Measurements from ENCODE around the gene AS3MT. TPM values are rescaled to one million over a fixed set of nuclear protein-coding genes. Genes with fewer than 3 reads are reported as not detected.
A peak's percentile ranks its signal among the peaks of the same experiment; 100 is the strongest.
"Not testable (repeated sequence)": the region's sequence is repeated elsewhere in the genome, so short reads cannot be mapped to it uniquely, and the experiment has no call there.

AS3MT gene, protein sequence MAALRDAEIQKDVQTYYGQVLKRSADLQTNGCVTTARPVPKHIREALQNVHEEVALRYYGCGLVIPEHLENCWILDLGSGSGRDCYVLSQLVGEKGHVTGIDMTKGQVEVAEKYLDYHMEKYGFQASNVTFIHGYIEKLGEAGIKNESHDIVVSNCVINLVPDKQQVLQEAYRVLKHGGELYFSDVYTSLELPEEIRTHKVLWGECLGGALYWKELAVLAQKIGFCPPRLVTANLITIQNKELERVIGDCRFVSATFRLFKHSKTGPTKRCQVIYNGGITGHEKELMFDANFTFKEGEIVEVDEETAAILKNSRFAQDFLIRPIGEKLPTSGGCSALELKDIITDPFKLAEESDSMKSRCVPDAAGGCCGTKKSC
- 20.2 and 26.9 TPM in 2 replicates for total RNA-seq
- long read RNA-seq, partial matches to known transcripts = 1 of 19 reads
- long read RNA-seq, other reads (novel, unspliced or antisense) = 14 of 19 reads

DNA sequence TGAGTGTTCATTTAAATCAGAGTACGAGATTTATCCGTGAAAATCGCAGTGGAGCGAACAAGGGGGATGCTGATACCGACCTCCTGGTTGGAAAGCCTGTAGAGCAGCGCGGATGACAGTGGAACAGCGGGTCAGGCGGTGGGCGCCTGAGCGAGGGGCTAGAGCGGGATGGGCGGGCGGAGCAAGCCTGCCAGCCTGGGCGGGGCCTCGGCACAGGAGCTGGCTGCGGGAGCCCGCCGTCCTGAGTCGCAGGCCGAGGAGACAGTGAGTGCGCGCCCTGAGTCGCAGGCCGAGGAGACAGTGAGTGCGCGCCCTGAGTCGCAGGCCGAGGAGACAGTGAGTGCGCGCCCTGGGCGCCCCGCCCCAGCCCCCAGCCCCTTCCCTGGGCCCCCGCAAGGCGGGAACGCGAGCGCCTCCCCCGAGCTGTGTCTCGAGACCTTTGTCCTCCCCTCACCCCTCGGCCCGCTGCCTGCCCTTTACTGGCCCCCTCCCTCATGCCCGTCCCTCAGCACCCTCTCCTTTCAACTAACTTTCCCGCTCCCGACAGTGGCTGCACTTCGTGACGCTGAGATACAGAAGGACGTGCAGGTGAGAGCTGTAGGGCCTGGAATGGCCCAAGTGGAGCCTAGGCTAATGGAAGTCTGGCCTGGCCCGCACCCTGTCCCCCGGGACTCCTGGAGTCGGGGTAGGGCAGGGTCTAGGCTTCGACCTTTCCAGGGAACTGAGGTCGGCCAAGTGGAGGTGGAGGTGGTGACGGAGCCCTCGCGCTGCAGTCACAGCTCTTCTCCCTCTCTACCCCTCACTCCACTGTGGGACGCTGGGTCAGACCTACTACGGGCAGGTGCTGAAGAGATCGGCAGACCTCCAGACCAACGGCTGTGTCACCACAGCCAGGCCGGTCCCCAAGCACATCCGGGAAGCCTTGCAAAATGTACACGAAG lies at the start of gene AS3MT:
TSS of gene AS3MT (plus strand) at position 213 of the 941 bp plus-strand sequence. CDS start at position 336, 123 bp downstream.
- Mint-ChIP-seq H3K27ac (peak within 1 kb of the TSS; percentile 98), H3K4me1 (ENCODE audit: low read depth) (peaks cover 33% of the 10 kb centered on the region)
- TF ChIP-seq, protein P1, sequence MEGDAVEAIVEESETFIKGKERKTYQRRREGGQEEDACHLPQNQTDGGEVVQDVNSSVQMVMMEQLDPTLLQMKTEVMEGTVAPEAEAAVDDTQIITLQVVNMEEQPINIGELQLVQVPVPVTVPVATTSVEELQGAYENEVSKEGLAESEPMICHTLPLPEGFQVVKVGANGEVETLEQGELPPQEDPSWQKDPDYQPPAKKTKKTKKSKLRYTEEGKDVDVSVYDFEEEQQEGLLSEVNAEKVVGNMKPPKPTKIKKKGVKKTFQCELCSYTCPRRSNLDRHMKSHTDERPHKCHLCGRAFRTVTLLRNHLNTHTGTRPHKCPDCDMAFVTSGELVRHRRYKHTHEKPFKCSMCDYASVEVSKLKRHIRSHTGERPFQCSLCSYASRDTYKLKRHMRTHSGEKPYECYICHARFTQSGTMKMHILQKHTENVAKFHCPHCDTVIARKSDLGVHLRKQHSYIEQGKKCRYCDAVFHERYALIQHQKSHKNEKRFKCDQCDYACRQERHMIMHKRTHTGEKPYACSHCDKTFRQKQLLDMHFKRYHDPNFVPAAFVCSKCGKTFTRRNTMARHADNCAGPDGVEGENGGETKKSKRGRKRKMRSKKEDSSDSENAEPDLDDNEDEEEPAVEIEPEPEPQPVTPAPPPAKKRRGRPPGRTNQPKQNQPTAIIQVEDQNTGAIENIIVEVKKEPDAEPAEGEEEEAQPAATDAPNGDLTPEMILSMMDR (IDR thresholded peaks at IDR 0.05; ENCODE audit: unreplicated experiment) = no peak

GRCh38 chr10:102820008-102820407 lies 49.3 kb upstream of the AS3MT start:
- not testable (repeated sequence) for DNase-seq (ENCODE audit: low spot score, unreplicated experiment); H3K27ac Mint-ChIP-seq; H3K27me3 Mint-ChIP-seq; H3K9me3 Mint-ChIP-seq (ENCODE audit: low read depth); H3K36me3 Mint-ChIP-seq (ENCODE audit: insufficient read depth); H3K4me1 Mint-ChIP-seq (ENCODE audit: low read depth); H3K4me3 Mint-ChIP-seq (ENCODE audit: low read depth)

More for the DNA sequence above, at the start of gene AS3MT:
- DNase-seq (ENCODE audit: low spot score, unreplicated experiment) = peak; percentile 54
- peaks cover 9% of the 10 kb centered on the region for H3K36me3 Mint-ChIP-seq (ENCODE audit: insufficient read depth)
- H3K9me3 Mint-ChIP-seq (ENCODE audit: low read depth) = no peaks in the 10 kb centered on the region
- H3K27me3 Mint-ChIP-seq = peaks cover 2% of the 10 kb centered on the region
- peak within 1 kb of the TSS; percentile 87 for H3K4me3 Mint-ChIP-seq (ENCODE audit: low read depth)

DNA sequence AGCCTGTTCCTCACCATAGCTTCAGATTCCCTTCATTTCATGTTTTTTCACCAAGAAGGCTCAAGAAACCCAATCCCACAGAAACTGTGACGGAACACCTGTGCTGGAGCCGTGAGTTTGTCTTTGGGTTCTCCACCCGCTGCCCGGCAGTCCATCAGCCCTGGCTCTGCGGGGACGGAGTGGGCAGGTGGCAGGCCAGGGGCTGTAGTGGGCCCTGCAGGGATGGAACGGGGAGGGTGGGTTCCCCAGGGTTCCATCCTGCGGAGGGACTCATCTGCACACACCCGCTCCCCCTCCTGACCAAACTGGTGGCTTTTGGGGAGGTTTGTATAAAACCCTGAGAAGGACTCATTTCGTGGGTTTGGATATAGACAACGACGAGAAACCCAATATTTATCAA lies 47.0 kb upstream of the AS3MT start:
- TF ChIP-seq, protein P1 (IDR thresholded peaks at IDR 0.05; ENCODE audit: unreplicated experiment) = no peak
- Mint-ChIP-seq H3K27ac (no peak overlapping the region), H3K36me3 (ENCODE audit: insufficient read depth) (no peaks in the 10 kb centered on the region), H3K27me3 (no peaks in the 10 kb centered on the region), H3K4me1 (ENCODE audit: low read depth) (no peaks in the 10 kb centered on the region), H3K4me3 (ENCODE audit: low read depth) (no peak overlapping the region), H3K9me3 (ENCODE audit: low read depth) (peaks cover 5% of the 10 kb centered on the region)
- no peak for DNase-seq (ENCODE audit: low spot score, unreplicated experiment)

GRCh38 chr10:102824664-102825063 lies 44.6 kb upstream of the AS3MT start:
- Mint-ChIP-seq H3K4me1 (ENCODE audit: low read depth) (no peaks in the 10 kb centered on the region), H3K4me3 (ENCODE audit: low read depth) (no peak overlapping the region), H3K9me3 (ENCODE audit: low read depth) (peaks cover 5% of the 10 kb centered on the region), H3K27ac (no peak overlapping the region), H3K27me3 (no peaks in the 10 kb centered on the region), H3K36me3 (ENCODE audit: insufficient read depth) (no peaks in the 10 kb centered on the region)
- TF ChIP-seq, protein P1 (IDR thresholded peaks at IDR 0.05; ENCODE audit: unreplicated experiment) = no peak
- DNase-seq (ENCODE audit: low spot score, unreplicated experiment) = no peak

DNA sequence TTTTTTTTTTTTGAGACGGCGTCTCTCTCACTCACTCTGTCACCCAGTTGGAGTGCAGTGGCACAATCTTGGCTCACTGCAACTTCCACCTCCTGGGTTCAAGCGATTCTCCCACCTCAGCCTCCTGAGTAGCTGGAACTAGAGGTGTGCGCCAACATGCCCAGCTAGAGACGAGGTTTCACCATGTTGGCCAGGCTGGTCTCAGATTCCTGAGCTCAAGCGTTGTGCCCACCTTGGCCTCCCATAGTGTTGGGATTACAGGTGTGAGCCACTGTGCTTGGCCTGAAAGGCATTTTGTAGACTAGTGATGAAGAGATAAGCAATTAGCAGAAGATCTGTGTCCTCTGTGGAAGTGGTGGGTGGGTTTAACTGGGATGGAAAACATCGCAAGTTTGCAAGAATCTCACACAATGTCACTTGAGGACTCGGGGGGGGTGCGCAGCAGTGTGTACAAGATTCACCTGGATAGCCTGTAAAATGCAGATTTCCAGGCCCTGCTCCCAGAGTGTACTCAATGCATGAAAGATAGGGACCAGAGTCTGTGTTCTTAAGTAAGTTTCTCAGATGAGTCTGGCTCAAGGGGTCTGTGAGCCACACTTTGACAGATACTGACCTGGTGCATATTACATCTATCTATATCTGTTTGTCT lies 43.0 kb upstream of the AS3MT start:
- DNase-seq (ENCODE audit: low spot score, unreplicated experiment) = no peak
- TF ChIP-seq, protein P1 (IDR thresholded peaks at IDR 0.05; ENCODE audit: unreplicated experiment) = no peak
- Mint-ChIP-seq H3K9me3 (ENCODE audit: low read depth) (peaks cover 5% of the 10 kb centered on the region), H3K27me3 (peaks cover 7% of the 10 kb centered on the region), H3K4me3 (ENCODE audit: low read depth) (no peak overlapping the region), H3K36me3 (ENCODE audit: insufficient read depth) (no peaks in the 10 kb centered on the region), H3K4me1 (ENCODE audit: low read depth) (no peaks in the 10 kb centered on the region), H3K27ac (no peak overlapping the region)

Data from progenitor cell of endocrine pancreas (in vitro differentiated cells).